NCI-H345 treated with DMSO at 0.1 percent for 48 hours (cell line): Measurements from ENCODE around the gene APP.
A peak's percentile ranks its signal among the peaks of the same experiment; 100 is the strongest.

Source experiments
- DNase-seq: peaks from one replicate; lab custom pipeline; 2025; ENCODE audit not compliant: unreplicated experiment; lab: John Stamatoyannopoulos, UW

The APP gene

GRCh38 chr21:26170471-26171257, at the start of gene APP:
Gene APP (minus strand): TSS chr21:26170770. CDS start chr21:26170620, 150 bp downstream.
- DNase-seq: peak; percentile 76

- DNase-seq: no peak
Observed at GRCh38 chr21:26212220-26212619, 41.6 kb upstream of the APP start.

- no peak for DNase-seq
Observed at GRCh38 chr21:26210614-26211013, 40.0 kb upstream of the APP start.

GRCh38 chr21:26207021-26207420, 36.5 kb upstream of the APP start:
- DNase-seq: no peak

- DNase-seq: no peak
Observed at GRCh38 chr21:26199456-26199855, 28.9 kb upstream of the APP start.

GRCh38 chr21:26195708-26196107, 25.1 kb upstream of the APP start:
- no peak for DNase-seq

GRCh38 chr21:26194811-26195251, 24.3 kb upstream of the APP start:
- DNase-seq: no peak

- no peak for DNase-seq
Observed at GRCh38 chr21:26194326-26194725, 23.8 kb upstream of the APP start.

- DNase-seq: no peak
Observed at GRCh38 chr21:26191609-26192008, 21.0 kb upstream of the APP start.

GRCh38 chr21:26188422-26188821, 17.9 kb upstream of the APP start:
- no peak for DNase-seq

GRCh38 chr21:26185446-26185845, 14.9 kb upstream of the APP start:
- no peak for DNase-seq

- no peak for DNase-seq
Observed at GRCh38 chr21:26185021-26185420, 14.5 kb upstream of the APP start.

- DNase-seq: no peak
Observed at GRCh38 chr21:26179501-26179900, 8.9 kb upstream of the APP start.

- DNase-seq: no peak
Observed at GRCh38 chr21:26177746-26178426, 7.3 kb upstream of the APP start.

- DNase-seq: no peak
Observed at GRCh38 chr21:26177187-26177586, 6.6 kb upstream of the APP start.

GRCh38 chr21:26171258-26172100, 909 bp upstream of the APP start:
- no peak for DNase-seq

- peak; percentile 46 for DNase-seq
Observed at GRCh38 chr21:26169611-26170470, 729 bp downstream of the APP start.

- peak; percentile 64 for DNase-seq
Observed at GRCh38 chr21:26169061-26169610, 1.4 kb downstream of the APP start.

- no peak for DNase-seq
Observed at GRCh38 chr21:26168371-26168770, 2.2 kb downstream of the APP start.

- DNase-seq: no peak
Observed at GRCh38 chr21:26167593-26167992, 3.0 kb downstream of the APP start.
